ENCODE results near the gene SPRR2F. TPM values are rescaled to one million over a fixed set of nuclear protein-coding genes. Genes with fewer than 3 reads are reported as not detected.
"Not testable (repeated sequence)": the region's sequence is repeated elsewhere in the genome, so short reads cannot be mapped to it uniquely, and the experiment has no call there.

The SPRR2F gene
- total RNA-seq, 4 donors from 2014 or later: not detected

DNA sequence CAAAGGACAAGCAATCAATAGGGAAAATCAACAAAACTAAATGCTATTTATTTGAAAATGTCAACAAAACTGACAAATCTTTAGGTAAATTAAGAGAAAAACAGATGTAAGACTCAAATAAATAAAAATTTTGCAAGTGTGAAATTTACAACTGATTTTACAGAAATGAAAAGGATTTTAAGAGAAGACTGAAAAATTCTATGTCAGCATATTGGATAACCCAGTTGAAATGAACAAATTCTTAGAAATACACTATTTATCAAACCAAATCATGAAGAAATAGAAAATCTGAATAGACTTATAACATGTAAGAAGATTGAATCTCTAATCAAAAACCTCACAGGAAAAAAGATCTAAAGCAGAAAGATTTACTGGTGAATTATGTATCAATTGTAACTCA lies 7.6 kb upstream of the SPRR2F start:
- Histone ChIP-seq H3K36me3 (no peaks in the 10 kb centered on the region), H3K9me3 (no peaks in the 10 kb centered on the region), H3K27ac (no peak overlapping the region), H3K4me3 (no peak overlapping the region), H3K27me3 (no peaks in the 10 kb centered on the region), H3K4me1 (no peaks in the 10 kb centered on the region)
- no peak for DNase-seq
- TF ChIP-seq POLR2A (IDR thresholded peaks at IDR 0.05): no peak
- TF ChIP-seq, protein P1, sequence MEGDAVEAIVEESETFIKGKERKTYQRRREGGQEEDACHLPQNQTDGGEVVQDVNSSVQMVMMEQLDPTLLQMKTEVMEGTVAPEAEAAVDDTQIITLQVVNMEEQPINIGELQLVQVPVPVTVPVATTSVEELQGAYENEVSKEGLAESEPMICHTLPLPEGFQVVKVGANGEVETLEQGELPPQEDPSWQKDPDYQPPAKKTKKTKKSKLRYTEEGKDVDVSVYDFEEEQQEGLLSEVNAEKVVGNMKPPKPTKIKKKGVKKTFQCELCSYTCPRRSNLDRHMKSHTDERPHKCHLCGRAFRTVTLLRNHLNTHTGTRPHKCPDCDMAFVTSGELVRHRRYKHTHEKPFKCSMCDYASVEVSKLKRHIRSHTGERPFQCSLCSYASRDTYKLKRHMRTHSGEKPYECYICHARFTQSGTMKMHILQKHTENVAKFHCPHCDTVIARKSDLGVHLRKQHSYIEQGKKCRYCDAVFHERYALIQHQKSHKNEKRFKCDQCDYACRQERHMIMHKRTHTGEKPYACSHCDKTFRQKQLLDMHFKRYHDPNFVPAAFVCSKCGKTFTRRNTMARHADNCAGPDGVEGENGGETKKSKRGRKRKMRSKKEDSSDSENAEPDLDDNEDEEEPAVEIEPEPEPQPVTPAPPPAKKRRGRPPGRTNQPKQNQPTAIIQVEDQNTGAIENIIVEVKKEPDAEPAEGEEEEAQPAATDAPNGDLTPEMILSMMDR (IDR thresholded peaks at IDR 0.05): no peak

DNA sequence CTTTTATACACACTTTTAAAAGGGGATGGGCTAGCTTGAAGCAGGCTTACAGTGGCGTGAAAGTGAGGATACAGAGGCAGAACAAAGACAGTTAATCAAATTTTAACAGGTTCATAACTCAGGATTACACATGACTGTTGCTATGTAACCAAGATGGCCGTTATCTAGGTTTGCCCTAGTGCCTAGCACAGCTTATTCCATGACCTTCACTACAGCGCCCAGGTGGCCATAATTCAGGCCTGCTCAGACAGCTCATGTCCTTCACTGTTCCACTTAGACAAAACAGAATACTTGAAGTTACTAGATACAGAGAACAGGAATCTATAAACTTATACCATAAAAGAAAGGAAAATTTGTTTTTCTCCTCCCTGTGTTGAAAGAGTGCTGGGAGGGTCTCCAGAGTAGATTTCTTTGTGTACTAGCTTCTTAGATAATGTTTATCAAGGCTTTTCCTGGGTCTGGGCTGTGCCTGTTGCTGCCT lies 6.2 kb upstream of the SPRR2F start:
- no peak overlapping the region for H3K4me3 ChIP-seq
- no peaks in the 10 kb centered on the region for H3K27me3 ChIP-seq
- H3K9me3 ChIP-seq: no peaks in the 10 kb centered on the region
- no peak for DNase-seq
- H3K27ac ChIP-seq: no peak overlapping the region
- no peak for TF ChIP-seq POLR2A (IDR thresholded peaks at IDR 0.05)
- TF ChIP-seq, protein P1 (IDR thresholded peaks at IDR 0.05): no peak
- no peaks in the 10 kb centered on the region for H3K36me3 ChIP-seq
- no peaks in the 10 kb centered on the region for H3K4me1 ChIP-seq

DNA sequence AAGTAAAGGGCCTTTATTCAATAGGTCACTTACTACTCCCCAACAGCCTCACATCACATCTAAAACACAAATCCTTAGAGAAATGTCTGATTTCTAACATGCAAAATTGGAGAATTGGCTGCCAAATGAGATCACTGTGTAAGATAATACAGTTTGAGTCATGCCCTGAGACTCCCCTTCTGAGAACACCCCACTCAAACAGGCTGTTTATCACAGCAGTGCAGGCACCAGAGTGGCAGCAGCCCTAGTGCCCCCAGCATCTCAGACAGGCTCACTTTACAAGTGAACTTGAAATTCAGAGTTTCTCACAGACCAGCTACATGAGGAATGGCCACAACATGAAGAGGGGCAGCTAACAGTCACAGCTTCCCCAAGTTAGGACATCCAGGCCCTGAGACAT lies 1.9 kb upstream of the SPRR2F start:
- DNase-seq, H3K9me3 ChIP-seq, H3K27me3 ChIP-seq, H3K36me3 ChIP-seq, H3K4me1 ChIP-seq, H3K4me3 ChIP-seq, H3K27ac ChIP-seq: not testable (repeated sequence)

DNA sequence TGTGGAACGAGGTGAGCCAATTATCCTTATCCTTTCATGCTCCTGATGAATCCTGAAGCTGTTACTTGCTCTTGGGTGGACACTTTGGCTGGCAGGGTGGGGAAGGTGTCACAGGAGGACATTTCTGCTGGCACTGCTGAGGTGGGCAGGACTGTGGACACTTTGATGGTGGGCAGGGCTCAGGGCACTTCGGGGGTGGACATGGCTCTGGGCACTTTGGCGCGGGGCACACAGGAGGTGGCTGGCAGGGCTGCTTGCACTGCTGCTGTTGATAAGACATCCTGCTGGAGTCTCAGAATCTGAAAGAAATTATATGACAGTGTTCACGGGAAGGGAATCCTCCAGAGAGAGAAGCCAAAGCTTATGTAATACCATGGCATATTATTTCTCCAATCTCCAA lies 862 bp downstream of the SPRR2F start:
- not testable (repeated sequence) for H3K36me3 ChIP-seq, H3K4me3 ChIP-seq, H3K27ac ChIP-seq, DNase-seq, H3K4me1 ChIP-seq, H3K9me3 ChIP-seq, H3K27me3 ChIP-seq

DNA sequence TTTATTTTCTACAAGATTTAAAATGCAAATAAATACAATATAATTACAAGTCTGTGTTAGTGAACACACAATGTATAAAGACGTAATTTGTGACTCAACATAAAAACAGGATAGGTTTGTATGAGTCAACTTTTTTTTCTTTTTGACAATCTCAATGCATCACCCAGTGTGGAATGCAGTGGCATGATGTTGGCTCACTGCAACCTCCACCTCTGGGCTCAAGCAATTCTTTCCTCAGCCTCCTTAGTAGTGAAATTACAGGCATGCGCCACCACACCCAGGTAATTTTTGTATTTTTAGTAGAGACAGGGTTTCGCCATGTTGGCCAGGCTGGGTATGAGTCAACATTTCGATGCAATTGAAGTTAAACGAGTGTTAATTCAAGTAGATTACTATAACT lies 13.1 kb downstream of the SPRR2F start:
- Histone ChIP-seq H3K4me1 (no peaks in the 10 kb centered on the region), H3K27me3 (no peaks in the 10 kb centered on the region), H3K27ac (no peak overlapping the region), H3K9me3 (no peaks in the 10 kb centered on the region), H3K4me3 (no peak overlapping the region), H3K36me3 (no peaks in the 10 kb centered on the region)
- no peak for TF ChIP-seq POLR2A (IDR thresholded peaks at IDR 0.05)
- TF ChIP-seq, protein P1 (IDR thresholded peaks at IDR 0.05): no peak
- DNase-seq: no peak

DNA sequence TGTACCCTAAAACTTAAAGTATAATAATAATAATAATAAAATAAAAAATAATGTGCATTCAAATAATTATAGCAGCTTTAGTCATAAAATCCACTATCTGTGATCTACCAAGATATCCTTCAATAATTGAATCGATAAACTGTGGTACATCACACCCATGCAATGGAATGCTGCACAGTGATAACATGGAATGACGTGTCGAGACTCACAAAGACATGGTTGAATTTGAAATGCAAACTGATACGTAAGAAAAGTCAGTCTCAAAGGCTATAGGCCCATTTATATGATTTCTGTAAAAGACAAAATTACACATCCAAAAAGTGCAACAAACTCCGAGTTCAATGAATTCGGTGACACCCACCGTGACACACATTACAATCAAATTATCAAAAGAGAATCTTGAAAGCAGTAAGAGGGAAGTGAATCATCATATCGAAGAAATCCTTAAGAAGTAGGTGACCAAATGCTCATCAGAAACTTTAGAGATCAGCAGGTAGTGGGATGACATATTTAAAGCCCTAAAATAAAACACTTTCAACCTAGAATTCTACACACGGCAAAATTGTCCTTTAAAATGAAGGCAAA lies 13.8 kb downstream of the SPRR2F start:
- Histone ChIP-seq H3K36me3 (no peaks in the 10 kb centered on the region), H3K4me1 (no peaks in the 10 kb centered on the region), H3K27me3 (no peaks in the 10 kb centered on the region), H3K9me3 (no peaks in the 10 kb centered on the region), H3K27ac (no peak overlapping the region), H3K4me3 (no peak overlapping the region)
- TF ChIP-seq POLR2A (IDR thresholded peaks at IDR 0.05): no peak
- TF ChIP-seq, protein P1 (IDR thresholded peaks at IDR 0.05): no peak
- DNase-seq: no peak

DNA sequence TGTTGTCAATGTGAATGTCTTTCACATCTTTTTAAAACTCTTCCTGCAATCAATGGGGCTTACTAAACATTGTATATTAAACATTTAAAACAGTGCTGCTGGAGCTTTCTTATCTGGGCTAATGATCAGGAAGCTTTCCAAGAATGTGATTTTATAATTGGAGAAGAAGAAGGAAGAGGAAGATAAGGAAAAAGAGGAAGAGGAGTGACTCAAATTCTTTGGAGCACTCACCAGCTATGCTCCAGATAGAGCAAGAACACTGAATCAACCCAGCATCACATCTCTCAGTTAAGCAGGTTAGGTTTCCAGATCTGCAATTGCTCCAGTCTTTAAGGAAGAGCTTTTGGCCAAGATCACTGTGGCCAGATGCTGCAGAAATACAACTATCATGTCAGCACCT lies 17.6 kb downstream of the SPRR2F start:
- no peak for DNase-seq
- Histone ChIP-seq H3K27me3 (no peaks in the 10 kb centered on the region), H3K4me1 (no peaks in the 10 kb centered on the region), H3K4me3 (no peak overlapping the region), H3K27ac (no peak overlapping the region), H3K36me3 (no peaks in the 10 kb centered on the region), H3K9me3 (no peaks in the 10 kb centered on the region)
- TF ChIP-seq, protein P1 (IDR thresholded peaks at IDR 0.05): no peak
- TF ChIP-seq POLR2A (IDR thresholded peaks at IDR 0.05): no peak
